ENCODE measurements around the gene FTH1.

FTH1 gene

DNA sequence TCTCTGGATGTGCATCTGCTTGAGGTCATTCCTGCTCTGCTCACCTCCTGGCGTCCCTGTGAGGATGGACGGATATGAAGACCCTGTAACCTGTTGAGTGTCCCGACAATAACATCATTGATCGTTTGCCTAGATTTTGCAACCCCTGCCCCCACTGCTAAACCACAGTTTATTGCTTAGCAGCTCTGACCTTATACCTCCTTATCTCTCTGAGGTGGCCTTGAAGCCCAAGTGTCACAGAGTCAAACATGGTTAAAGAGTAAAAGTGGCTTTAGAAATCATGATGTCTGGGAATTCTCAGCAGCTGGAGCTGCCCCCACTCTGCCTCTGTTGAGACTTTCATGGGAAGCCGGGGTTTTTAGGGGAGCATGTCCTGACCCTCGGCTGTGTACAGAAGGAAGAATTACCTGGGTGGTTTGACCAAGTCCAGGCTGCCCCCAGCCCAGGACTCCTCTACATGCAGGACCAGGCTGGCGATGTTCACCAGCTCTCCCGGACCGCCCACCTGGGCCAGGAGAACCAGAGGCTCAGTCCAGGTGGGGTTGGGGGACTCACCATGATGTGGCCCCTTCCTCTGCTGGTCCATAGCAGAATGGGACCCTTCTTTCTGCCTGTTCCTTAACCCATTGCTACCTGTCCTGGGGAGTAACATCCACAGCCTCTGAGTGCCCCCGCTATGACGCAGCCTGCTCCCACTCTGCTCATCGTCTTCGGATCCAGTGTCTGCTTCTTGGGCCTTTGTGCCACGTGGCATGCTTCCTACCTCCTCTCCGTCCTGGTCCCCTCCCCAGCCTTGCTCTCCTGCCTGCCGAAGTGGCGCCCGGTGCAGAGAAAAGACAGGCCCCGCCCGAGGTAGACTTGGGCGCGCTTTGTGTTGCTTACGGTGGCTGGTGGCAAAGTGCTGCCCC, 33.4 kb upstream of the FTH1 start:
- no peak overlapping the region for H3K27ac Mint-ChIP-seq
- H3K36me3 Mint-ChIP-seq (ENCODE audit: low read depth) = no peaks in the 10 kb centered on the region
- peaks cover 45% of the 10 kb centered on the region for H3K4me1 Mint-ChIP-seq
- TF ChIP-seq, protein P1, sequence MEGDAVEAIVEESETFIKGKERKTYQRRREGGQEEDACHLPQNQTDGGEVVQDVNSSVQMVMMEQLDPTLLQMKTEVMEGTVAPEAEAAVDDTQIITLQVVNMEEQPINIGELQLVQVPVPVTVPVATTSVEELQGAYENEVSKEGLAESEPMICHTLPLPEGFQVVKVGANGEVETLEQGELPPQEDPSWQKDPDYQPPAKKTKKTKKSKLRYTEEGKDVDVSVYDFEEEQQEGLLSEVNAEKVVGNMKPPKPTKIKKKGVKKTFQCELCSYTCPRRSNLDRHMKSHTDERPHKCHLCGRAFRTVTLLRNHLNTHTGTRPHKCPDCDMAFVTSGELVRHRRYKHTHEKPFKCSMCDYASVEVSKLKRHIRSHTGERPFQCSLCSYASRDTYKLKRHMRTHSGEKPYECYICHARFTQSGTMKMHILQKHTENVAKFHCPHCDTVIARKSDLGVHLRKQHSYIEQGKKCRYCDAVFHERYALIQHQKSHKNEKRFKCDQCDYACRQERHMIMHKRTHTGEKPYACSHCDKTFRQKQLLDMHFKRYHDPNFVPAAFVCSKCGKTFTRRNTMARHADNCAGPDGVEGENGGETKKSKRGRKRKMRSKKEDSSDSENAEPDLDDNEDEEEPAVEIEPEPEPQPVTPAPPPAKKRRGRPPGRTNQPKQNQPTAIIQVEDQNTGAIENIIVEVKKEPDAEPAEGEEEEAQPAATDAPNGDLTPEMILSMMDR (IDR thresholded peaks at IDR 0.05) = no peak
- no peak for DNase-seq
- H3K9me3 Mint-ChIP-seq = peaks cover 18% of the 10 kb centered on the region
- H3K27me3 Mint-ChIP-seq (ENCODE audit: low read depth, poor library complexity) = peaks cover 12% of the 10 kb centered on the region
- no peak overlapping the region for H3K4me3 Mint-ChIP-seq

DNA sequence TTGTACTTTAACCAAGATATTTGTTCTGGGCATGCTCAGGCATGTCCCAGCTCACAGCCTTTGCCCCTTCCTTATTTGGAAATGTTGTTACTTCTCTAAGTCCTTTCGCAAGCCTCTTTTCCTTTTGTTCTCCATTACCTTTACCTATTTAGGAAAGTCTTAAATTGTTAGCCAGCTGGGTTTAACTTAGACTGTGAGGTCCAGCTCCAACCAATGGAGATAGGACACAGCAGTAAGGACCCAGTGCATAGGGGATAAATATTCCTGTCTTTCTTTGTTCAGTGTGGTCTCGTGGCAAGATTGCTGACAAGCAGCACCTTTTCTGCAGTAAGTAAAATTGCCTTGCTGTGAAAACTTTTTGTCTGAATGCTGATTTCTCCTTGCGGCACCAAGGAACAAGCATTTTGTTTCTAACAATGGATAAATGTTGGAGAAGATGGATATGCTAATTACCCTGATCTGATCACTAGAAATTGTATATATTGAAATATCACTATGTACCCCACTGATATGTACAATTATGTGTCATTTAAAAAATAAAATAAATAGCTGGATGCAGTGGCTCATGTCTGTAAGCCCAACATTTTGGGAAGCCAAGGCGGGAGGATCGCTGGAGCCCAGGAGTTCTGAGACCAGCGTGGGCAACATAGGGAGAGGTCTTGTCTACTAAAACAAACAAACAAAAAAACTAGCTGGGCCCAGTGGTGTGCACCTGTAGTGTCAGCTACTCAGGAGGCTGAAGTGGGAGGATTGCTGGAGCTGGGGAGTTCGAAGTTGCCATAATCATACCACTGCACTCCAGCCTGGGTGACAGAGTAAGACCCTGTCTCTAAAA, 31.9 kb upstream of the FTH1 start:
- peaks cover 34% of the 10 kb centered on the region for H3K4me1 Mint-ChIP-seq
- H3K36me3 Mint-ChIP-seq (ENCODE audit: low read depth) = no peaks in the 10 kb centered on the region
- peaks cover 15% of the 10 kb centered on the region for H3K27me3 Mint-ChIP-seq (ENCODE audit: low read depth, poor library complexity)
- TF ChIP-seq, protein P1 (IDR thresholded peaks at IDR 0.05) = no peak
- H3K4me3 Mint-ChIP-seq = no peak overlapping the region
- H3K27ac Mint-ChIP-seq = peak overlapping the region; percentile 96
- DNase-seq = no peak
- H3K9me3 Mint-ChIP-seq = peaks cover 18% of the 10 kb centered on the region

DNA sequence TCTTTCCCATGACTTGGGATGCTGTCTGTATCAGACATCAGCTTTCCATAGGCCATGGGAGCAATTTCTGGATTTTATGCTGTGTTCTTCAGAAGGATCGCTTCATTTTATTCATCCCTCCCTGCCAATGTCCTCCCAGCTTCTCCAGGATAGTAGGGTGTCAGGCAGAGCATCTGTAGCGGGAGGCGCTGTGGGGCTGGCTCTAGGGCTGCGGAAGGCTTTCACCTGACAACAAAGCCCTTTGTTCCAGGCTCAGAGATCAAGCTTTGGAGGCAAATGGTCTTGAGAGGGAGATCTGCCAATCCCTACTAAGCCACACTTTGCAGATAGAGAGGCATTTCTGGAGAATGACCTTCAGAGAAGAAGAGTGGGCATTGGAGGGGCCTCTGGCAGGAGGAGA, 29.5 kb upstream of the FTH1 start:
- TF ChIP-seq, protein P1 (IDR thresholded peaks at IDR 0.05) = no peak
- Mint-ChIP-seq H3K9me3 (peaks cover 22% of the 10 kb centered on the region), H3K4me3 (no peak overlapping the region), H3K36me3 (ENCODE audit: low read depth) (peaks cover 4% of the 10 kb centered on the region), H3K27me3 (ENCODE audit: low read depth, poor library complexity) (peaks cover 6% of the 10 kb centered on the region), H3K4me1 (peaks cover 23% of the 10 kb centered on the region), H3K27ac (no peak overlapping the region)
- DNase-seq = no peak

DNA sequence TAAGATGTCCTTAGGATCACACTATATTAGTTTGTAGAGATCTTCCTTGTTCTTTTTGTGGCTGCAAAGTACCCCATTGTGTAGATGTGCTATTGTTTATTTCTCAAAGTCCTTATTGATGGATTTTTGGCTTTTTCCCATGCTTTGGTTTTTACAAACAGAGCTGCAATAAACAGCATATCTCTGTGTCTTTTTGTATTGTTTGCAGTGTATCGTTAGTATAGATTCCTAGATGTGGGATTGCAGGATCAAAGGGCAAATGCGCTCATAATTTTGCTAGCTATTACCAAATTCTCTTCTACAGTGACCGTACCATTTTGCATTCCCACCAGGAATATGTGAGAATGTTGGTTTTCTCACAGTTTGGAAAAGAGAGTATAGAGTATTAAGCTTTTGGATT, 27.5 kb upstream of the FTH1 start:
- Mint-ChIP-seq H3K36me3 (ENCODE audit: low read depth) (peaks cover 8% of the 10 kb centered on the region), H3K4me1 (peaks cover 13% of the 10 kb centered on the region), H3K27me3 (ENCODE audit: low read depth, poor library complexity) (peaks cover 5% of the 10 kb centered on the region), H3K9me3 (peaks cover 34% of the 10 kb centered on the region), H3K27ac (no peak overlapping the region), H3K4me3 (no peak overlapping the region)
- TF ChIP-seq, protein P1 (IDR thresholded peaks at IDR 0.05) = no peak
- DNase-seq = no peak

DNA sequence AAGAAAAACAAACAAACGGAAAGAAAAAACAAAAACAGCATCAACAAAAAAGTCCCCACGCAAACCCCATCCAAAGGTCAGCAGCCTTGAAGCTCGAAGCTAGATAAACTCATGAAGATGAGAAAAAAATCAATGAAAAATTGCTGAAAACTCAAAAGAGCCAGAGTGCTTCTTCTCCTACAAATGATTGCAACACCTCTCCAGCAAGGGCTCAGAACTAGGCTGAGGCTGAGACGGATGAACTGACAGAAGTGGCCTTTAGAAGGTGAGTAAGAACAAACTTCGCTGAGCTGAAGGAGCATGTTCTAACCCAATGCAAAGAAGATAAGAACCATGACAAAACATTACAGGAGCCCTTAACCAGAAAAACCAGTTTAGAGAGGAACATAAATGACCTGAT, 18.4 kb upstream of the FTH1 start:
- TF ChIP-seq, protein P1 (IDR thresholded peaks at IDR 0.05) = no peak
- Mint-ChIP-seq H3K27me3 (ENCODE audit: low read depth, poor library complexity) (peaks cover 7% of the 10 kb centered on the region), H3K4me3 (no peak overlapping the region), H3K27ac (no peak overlapping the region), H3K4me1 (peaks cover 6% of the 10 kb centered on the region), H3K9me3 (peaks cover 53% of the 10 kb centered on the region), H3K36me3 (ENCODE audit: low read depth) (peaks cover 16% of the 10 kb centered on the region)
- no peak for DNase-seq

All from nephron progenitor cell (in vitro differentiated cells).